ENCODE measurements around the gene NEDD4L.

Gene NEDD4L

DNA sequence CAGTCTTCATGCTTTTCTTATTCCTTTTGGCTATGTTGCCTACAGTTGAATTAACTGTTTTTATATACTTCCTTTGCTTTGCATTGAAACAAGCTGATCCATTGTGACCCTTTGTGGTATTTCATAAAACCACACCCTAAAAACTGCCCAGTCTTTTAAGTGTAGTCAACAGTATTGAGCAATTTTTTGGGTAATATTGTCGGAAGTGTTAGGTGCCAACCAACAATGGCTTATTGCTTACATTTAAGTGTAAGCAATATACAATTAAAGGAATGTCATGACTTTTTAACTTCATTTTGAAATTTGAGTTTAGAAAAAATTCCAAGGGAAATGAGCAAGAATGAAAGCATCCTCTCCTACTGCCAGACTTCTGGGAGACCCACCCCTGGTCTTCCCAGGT, 174.1 kb downstream of the NEDD4L start:
- no peak for DNase-seq

DNA sequence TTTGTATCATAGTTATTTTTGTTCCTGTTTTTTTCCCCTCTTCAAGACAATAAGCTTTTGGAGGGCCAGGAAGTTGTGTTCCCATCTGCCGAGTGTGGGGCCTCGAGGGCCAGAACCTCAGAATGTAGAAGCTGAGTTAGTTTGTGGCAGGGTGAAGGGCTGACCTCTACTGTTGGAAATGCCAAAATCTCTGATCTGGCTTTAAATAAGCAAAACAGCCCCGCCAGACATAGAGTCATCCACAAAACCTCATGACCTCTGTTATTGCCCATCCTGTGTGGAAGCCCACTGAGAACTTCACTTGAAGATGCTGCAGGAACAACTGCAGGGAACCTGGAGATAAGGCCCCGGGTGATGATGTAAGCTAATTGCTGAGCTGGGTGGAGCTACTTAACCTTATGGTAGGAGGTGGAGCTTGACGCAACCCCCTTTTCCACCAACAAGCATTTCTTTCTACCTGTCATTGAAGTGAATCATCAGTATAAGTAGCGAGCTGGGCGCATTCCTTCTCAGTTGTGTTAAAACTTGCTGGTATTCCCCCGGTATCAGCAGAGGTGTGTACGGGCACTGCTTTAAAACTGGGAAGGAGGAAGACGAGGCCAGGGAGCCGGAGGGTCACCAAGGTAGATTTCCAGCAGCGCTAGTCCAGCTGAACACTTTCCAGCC, 177.2 kb downstream of the NEDD4L start:
- no peak for DNase-seq

DNA sequence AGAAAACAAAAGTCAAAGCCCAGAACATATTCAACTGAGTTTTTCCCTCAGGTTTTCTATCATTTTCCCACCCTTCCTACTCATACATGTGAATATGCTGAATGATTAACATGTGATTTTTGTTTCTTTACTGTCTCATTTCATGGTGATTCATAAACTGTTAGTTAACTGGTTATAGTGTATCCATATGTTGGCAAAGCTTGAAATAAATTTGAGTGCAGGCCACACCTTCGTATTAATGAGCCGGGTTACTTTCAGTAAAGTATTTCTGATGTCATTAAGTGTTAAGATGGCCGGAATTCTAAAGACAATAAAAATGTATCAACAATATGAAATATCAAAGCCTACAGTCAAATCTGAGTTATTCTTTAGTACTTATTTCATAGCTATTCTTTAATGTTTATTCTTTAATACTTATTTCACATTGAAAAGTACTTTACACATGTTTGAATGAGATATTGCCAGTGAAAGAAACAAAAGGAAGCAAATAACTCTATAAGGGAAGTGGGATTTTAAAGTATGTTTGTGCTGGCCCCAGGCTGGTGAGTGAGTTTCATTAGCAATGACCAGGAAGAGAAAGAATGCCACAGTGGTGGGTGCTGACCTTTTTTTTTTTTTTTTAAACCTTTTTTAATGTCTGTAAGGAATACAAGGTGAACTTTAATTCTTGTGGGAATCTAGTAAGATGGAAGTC, 178.6 kb downstream of the NEDD4L start:
- DNase-seq = no peak

DNA sequence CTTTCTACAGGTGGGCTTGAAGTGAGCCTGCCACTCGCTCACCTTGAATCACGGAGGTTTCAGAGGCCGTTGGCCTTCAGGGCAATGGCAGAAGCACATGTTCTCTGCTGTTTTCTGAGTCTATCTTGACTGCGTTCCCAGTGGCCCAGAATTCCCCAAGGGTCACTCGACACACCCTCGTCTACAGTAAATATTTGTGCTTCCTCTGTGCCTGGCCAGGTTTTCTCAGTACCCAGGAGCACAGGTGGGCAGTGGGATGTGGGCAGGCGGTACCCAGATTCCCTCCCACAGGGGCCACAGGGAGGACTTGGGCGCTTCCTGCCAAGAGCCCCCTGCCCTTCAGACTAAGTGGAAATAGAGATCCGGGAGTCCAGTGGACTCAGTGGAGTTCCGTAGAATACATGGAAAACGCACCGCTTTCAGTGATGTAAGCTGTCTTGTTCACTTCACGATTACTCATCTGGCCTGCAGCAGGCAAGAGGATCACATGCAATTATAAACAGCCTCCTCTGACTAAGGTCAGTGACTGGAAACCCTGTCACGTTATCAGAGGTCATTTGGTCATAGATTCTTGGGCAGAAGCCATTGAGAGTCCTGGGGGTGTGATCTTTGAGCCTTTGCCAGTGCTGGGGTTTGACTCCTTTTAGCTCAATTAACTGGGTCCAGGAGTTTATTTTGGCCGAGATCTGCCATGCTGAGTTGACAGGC, 179.8 kb downstream of the NEDD4L start:
- DNase-seq = no peak

GRCh38 chr18:58224425-58224750, 180.4 kb downstream of the NEDD4L start:
- no peak for DNase-seq

DNA sequence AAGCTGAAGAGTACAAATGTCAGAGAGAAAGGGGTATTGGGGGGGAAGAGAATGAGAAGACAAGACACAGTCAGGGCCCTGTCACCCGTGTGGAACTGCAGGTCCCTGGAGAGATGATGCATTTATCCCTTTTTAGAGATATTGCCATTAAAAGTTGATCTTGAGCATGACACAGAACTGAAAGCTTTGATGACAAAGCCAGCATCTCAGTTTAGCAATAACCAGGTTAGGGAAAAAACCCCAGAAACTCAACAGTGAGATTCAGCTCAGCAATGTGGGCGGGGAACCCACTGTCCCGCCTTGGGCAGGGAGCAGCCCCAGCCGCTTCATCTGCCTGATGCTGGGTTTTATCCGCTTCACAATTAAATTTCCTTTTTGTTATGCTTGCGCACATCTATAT, 181.1 kb downstream of the NEDD4L start:
- no peak for DNase-seq

- DNase-seq = no peak
These were observed 182.4 kb downstream of the NEDD4L start for GRCh38 chr18:58226429-58226828.

- no peak for DNase-seq
These were observed 183.4 kb downstream of the NEDD4L start for GRCh38 chr18:58227361-58227930.

- no peak for DNase-seq
These were observed 184.2 kb downstream of the NEDD4L start for GRCh38 chr18:58228176-58228575.

DNA sequence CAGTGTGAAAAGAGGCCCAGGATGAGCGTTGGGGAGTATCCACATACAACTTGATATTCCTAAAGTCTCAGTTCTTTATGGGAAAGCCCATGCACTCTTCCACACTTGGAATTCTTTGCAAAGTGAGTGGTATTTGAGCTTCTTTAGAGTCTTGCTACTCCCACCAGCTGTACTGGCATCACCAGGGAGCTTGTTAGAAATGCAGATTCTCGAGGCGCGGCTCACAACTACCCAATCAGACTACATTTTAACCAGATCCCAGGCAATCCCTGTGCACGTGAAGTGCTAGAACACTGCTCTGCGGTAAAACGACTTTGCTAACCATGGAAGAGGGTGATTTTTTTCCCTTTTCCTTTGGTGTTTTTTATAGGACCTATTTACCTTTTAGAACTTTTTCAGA, 184.7 kb downstream of the NEDD4L start:
- DNase-seq = no peak

DNA sequence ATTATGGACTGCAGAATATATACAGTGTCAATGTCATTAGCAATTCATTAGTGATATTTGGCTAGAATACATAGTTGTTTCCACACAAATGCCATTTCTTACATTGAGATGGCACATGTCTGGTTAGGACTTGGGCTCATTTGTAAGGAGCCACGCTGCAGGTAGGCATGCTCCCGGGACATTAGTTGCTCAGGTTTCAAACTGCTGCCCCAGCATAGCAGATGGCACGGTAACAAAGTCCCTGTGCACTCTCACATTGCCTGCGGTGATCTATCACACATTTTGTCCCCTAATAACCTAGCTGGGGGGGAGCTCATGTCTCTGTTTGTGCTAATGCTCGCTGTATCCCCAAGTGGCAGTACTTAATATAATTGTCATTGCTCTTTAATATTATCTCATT, 185.1 kb downstream of the NEDD4L start:
- no peak for DNase-seq

- DNase-seq = no peak
These were observed 186.6 kb downstream of the NEDD4L start for GRCh38 chr18:58230438-58231179.

DNA sequence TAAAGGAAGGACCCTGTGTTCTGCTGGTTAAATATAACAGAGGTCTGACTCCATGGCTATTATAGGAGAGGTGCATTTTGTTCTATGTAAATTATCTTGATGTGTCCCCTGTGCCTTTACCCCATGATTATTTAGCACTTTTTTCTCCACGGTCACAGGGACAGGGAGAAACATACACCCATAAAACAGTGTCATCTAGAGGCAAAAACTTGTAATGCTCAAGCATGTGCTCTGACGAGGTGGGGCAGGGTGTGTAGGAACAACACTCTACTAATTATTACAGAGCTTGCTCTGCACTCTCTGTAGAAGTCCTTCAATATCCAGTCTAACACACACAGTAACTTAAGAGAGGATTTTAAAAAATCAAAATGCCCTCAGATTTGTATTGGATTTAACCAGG, 187.9 kb downstream of the NEDD4L start:
- DNase-seq = no peak

DNA sequence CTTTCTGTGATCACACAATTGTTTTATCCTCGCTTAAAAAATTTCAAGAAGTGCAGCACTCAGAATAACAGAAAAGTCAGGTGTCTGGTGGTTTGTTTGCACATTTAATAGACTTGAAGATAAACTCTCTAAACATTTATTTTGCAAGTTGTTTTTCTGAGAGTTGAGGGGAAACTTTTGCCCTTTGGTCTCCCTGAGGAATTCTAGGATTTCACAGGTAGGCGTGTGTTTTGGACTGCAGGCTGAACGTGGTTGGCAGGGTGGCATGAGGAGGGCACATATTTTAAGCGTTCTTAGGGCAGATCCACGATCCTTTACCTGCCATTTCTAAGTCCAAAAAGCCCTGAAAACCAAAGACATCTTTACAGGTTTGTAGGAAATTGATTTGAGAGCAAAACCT, 188.6 kb downstream of the NEDD4L start:
- no peak for DNase-seq

DNA sequence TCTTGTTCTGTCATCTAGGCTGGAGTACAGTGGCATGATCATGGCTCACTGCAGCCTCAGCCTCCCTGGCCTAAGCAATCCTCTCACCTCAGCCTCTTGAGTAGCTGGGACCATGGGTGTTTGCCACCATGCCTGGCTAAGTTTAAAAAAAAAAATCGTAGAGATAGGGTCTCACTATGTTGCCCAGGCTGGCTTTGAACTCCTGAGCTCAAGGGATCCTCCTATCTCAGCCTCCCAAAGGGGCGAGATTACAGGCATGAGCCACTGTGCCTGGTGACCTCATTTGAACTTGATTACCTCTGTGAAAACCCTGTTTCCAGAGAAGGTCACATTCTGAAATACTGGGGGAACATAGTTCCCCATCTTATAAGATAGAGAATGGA, 190.3 kb downstream of the NEDD4L start:
- no peak for DNase-seq

DNA sequence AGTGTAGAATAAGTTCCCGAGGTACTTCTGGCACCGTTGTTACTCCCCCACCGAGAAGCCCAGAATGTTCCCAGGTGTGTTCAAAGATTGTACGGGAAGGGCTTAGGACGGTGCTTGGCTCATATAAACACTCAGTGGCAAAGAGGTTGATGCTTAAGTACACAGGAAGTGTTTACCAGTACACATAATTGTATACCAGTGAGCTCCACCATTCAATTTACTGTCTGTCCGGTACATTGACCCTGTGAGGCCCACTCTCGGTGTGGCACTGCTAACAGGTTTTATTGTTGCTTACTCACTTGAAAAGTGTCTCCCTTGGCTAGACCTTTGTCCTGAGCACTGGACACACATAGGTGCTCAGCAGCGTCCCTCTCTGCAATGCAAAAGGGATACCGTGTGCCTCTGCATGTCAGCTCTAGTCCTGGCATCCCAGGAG, 191.0 kb downstream of the NEDD4L start:
- no peak for DNase-seq

- DNase-seq = no peak
These were observed 195.9 kb downstream of the NEDD4L start for GRCh38 chr18:58239879-58240278.

GRCh38 chr18:58241026-58241679, 197.1 kb downstream of the NEDD4L start:
- no peak for DNase-seq

DNA sequence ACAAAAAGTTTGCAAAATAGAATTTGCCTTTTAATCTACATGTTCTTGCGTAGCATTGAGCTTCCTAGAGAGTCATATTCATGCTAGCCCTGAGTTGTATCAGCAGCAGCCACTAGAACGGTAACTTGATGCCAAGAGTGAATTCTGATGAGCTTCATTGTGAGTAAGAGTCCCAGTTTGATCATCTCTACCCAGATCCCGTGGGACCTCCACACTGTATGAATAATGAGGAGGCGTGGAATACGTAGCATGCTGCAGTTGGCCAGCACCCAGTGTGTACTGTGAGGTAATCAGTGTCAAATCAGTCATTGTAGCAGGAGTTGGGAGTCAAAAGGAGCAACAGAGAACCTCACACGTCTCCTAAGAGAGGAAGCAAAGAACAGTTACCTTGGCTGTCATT, 197.9 kb downstream of the NEDD4L start:
- peak; percentile 92 for DNase-seq

GRCh38 chr18:58242435-58242834, 198.4 kb downstream of the NEDD4L start:
- DNase-seq = no peak

DNA sequence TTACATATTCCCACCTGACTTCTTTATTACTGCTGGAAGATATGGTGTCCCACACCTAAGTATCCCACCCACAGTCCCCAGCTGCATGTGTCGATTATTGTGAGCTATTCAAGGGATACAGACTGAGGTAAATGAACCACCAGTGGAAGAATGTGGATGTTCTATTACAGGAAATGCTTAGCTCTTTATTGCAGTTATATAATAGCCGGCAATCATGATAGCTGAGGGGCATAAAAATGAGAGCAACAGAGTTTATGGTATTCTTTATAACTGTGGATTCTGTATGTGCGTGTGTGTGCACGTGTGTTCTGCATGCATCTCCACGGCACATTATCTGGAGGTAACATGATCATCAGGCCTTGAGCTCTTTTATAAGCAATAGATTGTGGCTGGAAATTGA, 198.9 kb downstream of the NEDD4L start:
- DNase-seq = no peak

DNA sequence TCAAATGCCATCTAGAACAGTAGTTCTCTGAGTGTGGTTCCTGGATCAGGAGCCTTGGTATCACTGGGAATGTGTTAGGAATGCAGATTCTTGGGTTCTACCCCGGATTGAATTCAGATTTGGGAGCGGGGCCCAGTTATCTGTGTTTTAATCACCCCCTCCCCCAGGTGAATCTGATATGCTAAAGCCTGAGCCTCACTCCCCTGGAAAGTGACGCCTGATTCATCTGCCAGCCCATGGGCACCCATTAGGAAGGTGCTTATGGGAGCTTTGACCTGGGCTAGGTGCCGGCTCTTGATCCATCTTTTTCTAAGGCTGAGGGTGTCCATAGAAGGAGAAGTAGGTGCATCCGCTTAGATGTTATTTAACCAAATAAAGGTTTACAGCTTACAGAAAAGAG, 199.4 kb downstream of the NEDD4L start:
- DNase-seq = no peak

DNA sequence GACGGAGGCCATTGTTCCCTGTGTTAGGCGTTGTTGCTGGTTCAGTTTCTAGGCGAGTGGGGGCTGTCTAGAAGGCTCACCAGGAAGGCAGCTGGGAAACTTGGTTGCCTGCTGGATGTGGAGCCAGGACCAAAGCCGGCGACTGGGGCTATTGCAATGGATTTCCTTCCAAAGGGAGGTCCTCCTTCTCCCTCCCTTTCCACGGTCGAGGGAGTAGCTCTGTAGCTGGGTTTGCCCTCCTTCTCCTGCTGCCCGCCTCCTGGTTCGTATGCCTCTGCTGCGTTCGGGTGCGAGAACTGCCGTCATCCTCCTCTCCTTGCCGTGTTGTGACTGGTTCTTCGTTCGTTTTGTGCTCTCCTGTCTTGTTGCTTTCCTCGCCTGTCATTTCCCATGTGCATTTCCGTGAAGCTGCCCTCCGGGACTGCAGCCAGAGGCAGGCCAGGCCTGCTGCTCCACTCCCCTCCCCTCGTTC, 203.4 kb downstream of the NEDD4L start:
- DNase-seq = no peak
